ENCODE data around the gene SEMA3B.

SEMA3B gene

GRCh38 chr3:50293079-50293801, 24.3 kb downstream of the SEMA3B start:
- TF ChIP-seq CTCF (IDR thresholded peaks at IDR 0.05; ENCODE audit: insufficient read depth, low read depth, low read length, missing control alignments) = no peak
- no peak for DNase-seq (ENCODE audit: low read depth)
- peak overlapping the region; percentile 76 for H3K4me3 ChIP-seq (ENCODE audit: low read depth, low read length)

- no peak for DNase-seq (ENCODE audit: low read depth)
- no peak overlapping the region for H3K4me3 ChIP-seq (ENCODE audit: low read depth, low read length)
- no peak for TF ChIP-seq CTCF (IDR thresholded peaks at IDR 0.05; ENCODE audit: insufficient read depth, low read depth, low read length, missing control alignments)
Measured at GRCh38 chr3:50294089-50294488, 25.1 kb downstream of the SEMA3B start.

GRCh38 chr3:50294492-50295403, 25.8 kb downstream of the SEMA3B start:
- no peak overlapping the region for H3K4me3 ChIP-seq (ENCODE audit: low read depth, low read length)
- TF ChIP-seq CTCF (IDR thresholded peaks at IDR 0.05; ENCODE audit: insufficient read depth, low read depth, low read length, missing control alignments) = no peak
- peak; percentile 1 for DNase-seq (ENCODE audit: low read depth)

GRCh38 chr3:50295553-50296431, 26.8 kb downstream of the SEMA3B start:
- H3K4me3 ChIP-seq (ENCODE audit: low read depth, low read length) = no peak overlapping the region
- no peak for DNase-seq (ENCODE audit: low read depth)
- TF ChIP-seq CTCF (IDR thresholded peaks at IDR 0.05; ENCODE audit: insufficient read depth, low read depth, low read length, missing control alignments) = no peak

- peak; percentile 5 for DNase-seq (ENCODE audit: low read depth)
- no peak for TF ChIP-seq CTCF (IDR thresholded peaks at IDR 0.05; ENCODE audit: insufficient read depth, low read depth, low read length, missing control alignments)
- no peak overlapping the region for H3K4me3 ChIP-seq (ENCODE audit: low read depth, low read length)
Measured at GRCh38 chr3:50296721-50297383, 27.9 kb downstream of the SEMA3B start.

- no peak overlapping the region for H3K4me3 ChIP-seq (ENCODE audit: low read depth, low read length)
- no peak for TF ChIP-seq CTCF (IDR thresholded peaks at IDR 0.05; ENCODE audit: insufficient read depth, low read depth, low read length, missing control alignments)
- DNase-seq (ENCODE audit: low read depth) = peak; percentile 5
Measured at GRCh38 chr3:50297384-50297775, 28.4 kb downstream of the SEMA3B start.

Measured in GM12865 (cell line).